Fibroblast of pulmonary artery (primary cell): Measurements from ENCODE around the gene USP37.
"Not testable (repeated sequence)": the region's sequence is repeated elsewhere in the genome, so short reads cannot be mapped to it uniquely, and the experiment has no call there.

Source experiments
- DNase-seq: peaks from one replicate; pipeline ENCODE4 v3.0.0-alpha.2; 2010; ENCODE audit warnings: low read depth
- H3K4me3 ChIP-seq: replicated peaks from 2 replicates; pipeline ENCODE4 v1.5.1; 2011; ENCODE audit warnings: low read depth, mild to moderate bottlenecking, control low read depth, low read length, moderate library complexity
- TF ChIP-seq, protein P1 (sequence below): IDR thresholded peaks from 2 replicates; pipeline ENCODE4 v1.5.1; 2011; ENCODE audit warnings: mild to moderate bottlenecking, control low read depth, low read length, inconsistent platforms; ENCODE audit errors: missing control alignments

Gene USP37

DNA sequence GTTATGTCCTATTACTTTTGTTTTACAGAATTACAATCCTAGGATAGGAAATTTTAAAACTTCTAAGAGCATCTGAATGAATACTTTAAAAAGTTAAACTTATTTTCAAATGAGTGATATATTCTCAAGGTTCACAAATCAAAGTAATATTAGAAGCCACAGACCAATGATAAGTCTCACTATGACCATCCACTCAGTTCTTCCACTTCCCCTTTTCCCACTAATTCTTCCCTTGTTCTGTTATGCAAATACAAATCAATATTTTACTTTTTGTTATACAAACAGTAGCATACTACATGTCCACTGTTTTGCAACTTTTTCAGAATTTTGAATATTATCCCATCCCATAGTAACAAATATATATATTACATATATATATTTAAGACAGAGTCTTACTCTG, 20.2 kb downstream of the USP37 start:
- no peak overlapping the region for H3K4me3 ChIP-seq
- TF ChIP-seq, protein P1, sequence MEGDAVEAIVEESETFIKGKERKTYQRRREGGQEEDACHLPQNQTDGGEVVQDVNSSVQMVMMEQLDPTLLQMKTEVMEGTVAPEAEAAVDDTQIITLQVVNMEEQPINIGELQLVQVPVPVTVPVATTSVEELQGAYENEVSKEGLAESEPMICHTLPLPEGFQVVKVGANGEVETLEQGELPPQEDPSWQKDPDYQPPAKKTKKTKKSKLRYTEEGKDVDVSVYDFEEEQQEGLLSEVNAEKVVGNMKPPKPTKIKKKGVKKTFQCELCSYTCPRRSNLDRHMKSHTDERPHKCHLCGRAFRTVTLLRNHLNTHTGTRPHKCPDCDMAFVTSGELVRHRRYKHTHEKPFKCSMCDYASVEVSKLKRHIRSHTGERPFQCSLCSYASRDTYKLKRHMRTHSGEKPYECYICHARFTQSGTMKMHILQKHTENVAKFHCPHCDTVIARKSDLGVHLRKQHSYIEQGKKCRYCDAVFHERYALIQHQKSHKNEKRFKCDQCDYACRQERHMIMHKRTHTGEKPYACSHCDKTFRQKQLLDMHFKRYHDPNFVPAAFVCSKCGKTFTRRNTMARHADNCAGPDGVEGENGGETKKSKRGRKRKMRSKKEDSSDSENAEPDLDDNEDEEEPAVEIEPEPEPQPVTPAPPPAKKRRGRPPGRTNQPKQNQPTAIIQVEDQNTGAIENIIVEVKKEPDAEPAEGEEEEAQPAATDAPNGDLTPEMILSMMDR, result no peak
- DNase-seq, result no peak

DNA sequence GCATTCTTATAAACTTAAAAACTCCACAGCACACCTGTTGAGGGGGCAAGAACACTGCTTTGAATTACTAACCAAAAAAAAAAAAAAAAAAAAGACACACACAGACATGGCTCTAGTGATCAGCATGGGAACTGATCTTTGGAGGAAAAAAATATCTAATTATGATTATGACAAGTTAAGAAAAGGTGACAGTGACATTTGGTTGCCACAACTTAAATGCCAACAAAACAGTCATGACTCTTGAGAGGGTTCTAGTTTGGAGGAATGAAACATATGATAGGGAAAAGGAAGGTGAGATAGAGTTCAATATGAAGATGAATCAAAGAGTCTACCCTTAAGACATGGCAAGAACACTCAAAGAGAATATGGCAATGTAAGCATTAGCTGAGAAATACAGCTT, 20.6 kb downstream of the USP37 start:
- no peak for DNase-seq
- no peak overlapping the region for H3K4me3 ChIP-seq
- TF ChIP-seq, protein P1, result no peak

DNA sequence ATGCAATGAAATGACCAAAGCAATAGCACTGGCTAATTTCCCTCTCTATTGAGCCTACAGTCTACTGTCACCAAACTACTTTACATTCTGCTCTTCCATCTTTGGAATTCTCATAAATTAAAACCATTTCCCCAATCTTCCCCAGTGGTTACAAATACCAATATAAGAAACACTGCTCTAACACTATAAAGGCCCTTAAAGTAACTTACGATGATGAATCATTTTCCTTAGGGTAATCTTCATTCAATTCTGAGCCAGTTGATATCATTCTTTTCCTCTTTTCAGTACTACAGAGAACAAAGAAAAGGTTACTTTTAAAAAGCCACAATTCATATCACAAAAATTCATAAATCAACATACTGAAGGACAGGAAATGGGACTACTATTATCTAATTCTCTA, 22.1 kb downstream of the USP37 start:
- DNase-seq, result no peak
- TF ChIP-seq, protein P1, result no peak
- no peak overlapping the region for H3K4me3 ChIP-seq

DNA sequence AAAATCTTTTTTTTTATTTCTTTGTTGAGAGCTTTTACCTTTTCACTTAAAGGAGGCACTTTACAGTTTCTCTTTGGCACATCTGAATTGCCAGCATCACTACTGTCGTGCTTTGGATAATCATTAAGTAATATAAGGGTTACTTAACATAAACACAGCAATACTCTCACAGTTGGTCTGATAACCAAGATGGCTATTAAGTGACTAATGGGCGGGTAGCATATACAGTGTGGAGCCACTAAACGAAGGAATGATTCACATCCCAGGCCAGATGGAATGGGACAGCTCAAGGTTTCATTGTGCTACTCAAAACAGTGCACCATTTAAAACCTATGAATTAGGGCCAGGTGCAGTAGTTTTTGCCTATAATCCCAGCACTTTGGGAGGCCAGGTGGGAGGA, 28.1 kb downstream of the USP37 start:
- no peak for DNase-seq
- H3K4me3 ChIP-seq, result no peak overlapping the region
- TF ChIP-seq, protein P1, result no peak

DNA sequence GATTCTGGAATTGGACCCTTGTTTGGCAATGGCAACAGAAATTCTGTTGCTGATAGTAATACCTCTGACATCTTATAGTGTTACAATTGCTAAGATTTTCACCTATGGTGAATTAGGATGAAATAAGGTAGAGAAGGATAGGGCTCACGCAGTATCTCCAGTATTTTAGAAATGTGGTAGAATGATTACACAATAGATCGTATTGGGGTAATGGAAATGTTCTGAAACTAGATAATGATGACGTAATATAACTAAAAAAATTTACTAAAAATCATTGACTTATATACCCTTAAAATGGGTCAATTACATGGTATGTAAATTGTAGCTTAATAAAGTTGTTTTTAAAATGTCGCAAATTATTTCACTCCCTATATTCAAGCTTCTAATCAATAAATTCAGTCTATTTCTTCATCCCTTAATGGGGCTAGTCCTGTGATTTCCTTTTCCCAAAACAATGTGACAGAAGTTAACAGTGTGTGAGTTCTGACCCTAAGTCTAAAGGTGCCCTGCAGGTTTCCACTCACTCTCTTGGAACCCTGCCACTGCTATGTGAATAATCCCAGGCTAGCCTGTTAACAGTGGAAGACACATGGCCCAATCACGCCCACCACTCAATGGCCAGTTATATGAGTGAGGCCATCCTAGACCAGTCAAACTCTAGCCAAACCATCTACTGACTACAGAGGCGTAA, 31.2 kb downstream of the USP37 start:
- H3K4me3 ChIP-seq, result no peak overlapping the region
- TF ChIP-seq, protein P1, result no peak
- no peak for DNase-seq

DNA sequence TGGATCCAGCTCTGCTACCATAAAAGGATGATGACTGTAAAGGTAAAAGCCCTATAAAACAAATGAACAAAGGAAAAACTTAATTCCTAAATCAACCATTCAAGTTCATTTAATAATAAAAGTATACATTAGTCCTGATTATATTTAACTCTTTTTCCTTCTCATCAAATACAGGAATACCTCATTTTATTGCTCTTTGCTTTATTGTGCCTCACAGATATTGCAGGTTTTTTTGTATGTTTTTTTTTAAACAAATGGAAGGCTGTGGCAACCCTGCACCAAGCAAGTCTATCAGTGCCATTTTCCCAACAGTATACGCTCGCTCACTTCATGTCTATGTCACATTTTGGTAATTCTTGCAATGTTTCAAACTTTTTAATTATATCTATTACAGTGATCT, 38.2 kb downstream of the USP37 start:
- no peak overlapping the region for H3K4me3 ChIP-seq
- TF ChIP-seq, protein P1, result no peak
- no peak for DNase-seq

DNA sequence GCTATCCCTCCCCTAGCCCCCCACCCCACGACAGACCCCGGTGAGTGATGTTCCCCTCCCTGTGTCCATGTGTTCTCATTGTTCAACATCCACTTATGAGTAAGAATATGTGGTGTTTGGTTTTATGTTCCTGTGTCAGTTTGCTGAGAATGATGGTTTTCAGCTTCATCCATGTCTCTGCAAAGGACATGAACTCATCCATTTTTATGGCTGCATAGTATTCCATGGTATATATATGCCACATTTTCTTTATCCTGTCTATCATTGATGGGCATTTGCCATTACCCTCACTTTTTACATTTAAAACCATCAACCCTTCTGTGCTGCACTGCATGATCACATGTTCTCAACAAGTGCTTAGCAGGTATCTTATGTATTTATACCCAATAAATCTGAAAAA, 39.7 kb downstream of the USP37 start:
- DNase-seq, H3K4me3 ChIP-seq: not testable (repeated sequence)
